AG04449 (cell line): ENCODE data around the gene EPHB2.

ENCODE experiments used
- CTCF ChIA-PET: fragments of 350-600 bp; formaldehyde crosslinking; extraction: SDS; loops from one replicate; lab custom pipeline; 2021; ENCODE audit warnings: antibody characterized with exemption; lab: Yijun Ruan, JAX
- POLR2A ChIA-PET: fragments of 400-600, 350-600 bp; formaldehyde crosslinking; extraction: SDS; loops from one replicate; lab custom pipeline; 2020; ENCODE audit warnings: antibody characterized with exemption, inconsistent platforms; lab: Yijun Ruan, JAX
- DNase-seq: peaks from one replicate; pipeline ENCODE4 v3.0.0-alpha.2; 2010; ENCODE audit warnings: low read depth, low spot score
- H3K4me3 ChIP-seq: 2 replicates; pipeline ENCODE4 v1.5.1; 2011; ENCODE audit warnings: low read depth, mild to moderate bottlenecking, control low read depth, low read length
- TF ChIP-seq, protein P1 (sequence below): IDR thresholded peaks from one replicate; pipeline ENCODE4 v1.5.1; 2011; ENCODE audit warnings: mild to moderate bottlenecking, moderate library complexity, low read length, control low read depth, inconsistent platforms; ENCODE audit not compliant: insufficient read depth; ENCODE audit errors: missing control alignments

The EPHB2 gene

GRCh38 chr1:22860414-22860800 is 149.8 kb downstream of the EPHB2 start:
- ChIA-PET POLR2A (no interaction called here), CTCF (interaction anchor here (1.6 to 8.9 kb wide), 9 partner anchors 10 to 185 kb away, joined by 4 to 217 read pairs (median 36); no protein-coding TSS in a partner anchor)
- H3K4me3 ChIP-seq, result no peak overlapping the region
- TF ChIP-seq, protein P1, sequence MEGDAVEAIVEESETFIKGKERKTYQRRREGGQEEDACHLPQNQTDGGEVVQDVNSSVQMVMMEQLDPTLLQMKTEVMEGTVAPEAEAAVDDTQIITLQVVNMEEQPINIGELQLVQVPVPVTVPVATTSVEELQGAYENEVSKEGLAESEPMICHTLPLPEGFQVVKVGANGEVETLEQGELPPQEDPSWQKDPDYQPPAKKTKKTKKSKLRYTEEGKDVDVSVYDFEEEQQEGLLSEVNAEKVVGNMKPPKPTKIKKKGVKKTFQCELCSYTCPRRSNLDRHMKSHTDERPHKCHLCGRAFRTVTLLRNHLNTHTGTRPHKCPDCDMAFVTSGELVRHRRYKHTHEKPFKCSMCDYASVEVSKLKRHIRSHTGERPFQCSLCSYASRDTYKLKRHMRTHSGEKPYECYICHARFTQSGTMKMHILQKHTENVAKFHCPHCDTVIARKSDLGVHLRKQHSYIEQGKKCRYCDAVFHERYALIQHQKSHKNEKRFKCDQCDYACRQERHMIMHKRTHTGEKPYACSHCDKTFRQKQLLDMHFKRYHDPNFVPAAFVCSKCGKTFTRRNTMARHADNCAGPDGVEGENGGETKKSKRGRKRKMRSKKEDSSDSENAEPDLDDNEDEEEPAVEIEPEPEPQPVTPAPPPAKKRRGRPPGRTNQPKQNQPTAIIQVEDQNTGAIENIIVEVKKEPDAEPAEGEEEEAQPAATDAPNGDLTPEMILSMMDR, result no peak
- no peak for DNase-seq

GRCh38 chr1:22860883-22861385 is 150.3 kb downstream of the EPHB2 start:
- DNase-seq, result no peak
- TF ChIP-seq, protein P1, result no peak
- POLR2A ChIA-PET, result interaction anchor here (1.1 kb wide), 1 partner anchor 52 kb away, joined by 3 read pairs; no protein-coding TSS in a partner anchor
- CTCF ChIA-PET, result interaction anchor here (1.1 to 8.9 kb wide), 18 partner anchors 11 to 186 kb away, joined by 3 to 217 read pairs (median 7); no protein-coding TSS in a partner anchor
- H3K4me3 ChIP-seq, result no peak overlapping the region

GRCh38 chr1:22861764-22862440 is 151.3 kb downstream of the EPHB2 start:
- TF ChIP-seq, protein P1, result peak; percentile 78
- H3K4me3 ChIP-seq, result no peak overlapping the region
- CTCF ChIA-PET, result interaction anchor here (0.7 to 8.9 kb wide), 49 partner anchors 8 to 221 kb away, joined by 3 to 217 read pairs (median 4); no protein-coding TSS in a partner anchor
- DNase-seq, result peak; percentile 28
- POLR2A ChIA-PET, result interaction anchor here (1.1 kb wide), 1 partner anchor 53 kb away, joined by 3 read pairs; no protein-coding TSS in a partner anchor

GRCh38 chr1:22862752-22863151 is 152.1 kb downstream of the EPHB2 start:
- ChIA-PET CTCF (interaction anchor here (0.7 to 8.9 kb wide), 30 partner anchors 9 to 188 kb away, joined by 3 to 217 read pairs (median 7); no protein-coding TSS in a partner anchor), POLR2A (no interaction called here)
- no peak for DNase-seq
- no peak overlapping the region for H3K4me3 ChIP-seq
- TF ChIP-seq, protein P1, result no peak

DNA sequence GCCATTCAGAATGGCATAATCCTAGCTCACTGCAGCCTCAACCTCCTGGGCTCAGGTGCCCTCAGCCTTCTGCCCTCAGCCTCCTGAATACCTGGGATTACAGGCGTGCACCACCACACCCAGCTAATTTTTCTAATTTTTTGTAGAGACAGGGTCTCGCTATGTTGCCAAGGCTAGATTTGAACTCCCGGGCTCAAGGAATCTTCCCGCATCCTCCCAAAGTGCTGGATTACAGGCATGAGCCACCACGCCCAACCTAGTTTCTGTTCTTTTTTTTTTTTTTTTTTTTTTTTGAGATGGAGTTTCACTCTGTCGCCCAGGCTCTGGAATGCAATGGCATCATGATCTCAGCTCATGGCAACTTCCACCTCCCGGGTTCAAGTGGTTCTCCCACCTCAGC is 153.1 kb downstream of the EPHB2 start:
- no peak overlapping the region for H3K4me3 ChIP-seq
- CTCF ChIA-PET, result interaction anchor here (1.0 to 8.9 kb wide), 11 partner anchors 8 to 189 kb away, joined by 3 to 217 read pairs (median 26); no protein-coding TSS in a partner anchor
- DNase-seq, result no peak
- POLR2A ChIA-PET, result no interaction called here
- TF ChIP-seq, protein P1, result no peak

GRCh38 chr1:22864886-22865285 is 154.2 kb downstream of the EPHB2 start:
- CTCF ChIA-PET, result interaction anchor here (0.7 to 8.9 kb wide), 5 partner anchors 7 to 190 kb away, joined by 3 to 217 read pairs (median 63); no protein-coding TSS in a partner anchor
- DNase-seq, result no peak
- POLR2A ChIA-PET, result no interaction called here
- H3K4me3 ChIP-seq, result no peak overlapping the region
- TF ChIP-seq, protein P1, result no peak
